ENCODE measurements around the gene UTS2. TPM values are rescaled to one million over a fixed set of nuclear protein-coding genes. Genes with fewer than 3 reads are reported as not detected.
A peak's percentile ranks its signal among the peaks of the same experiment; 100 is the strongest.

Gene UTS2
- total RNA-seq, 1 donor from 2014 or later: not detected

DNA sequence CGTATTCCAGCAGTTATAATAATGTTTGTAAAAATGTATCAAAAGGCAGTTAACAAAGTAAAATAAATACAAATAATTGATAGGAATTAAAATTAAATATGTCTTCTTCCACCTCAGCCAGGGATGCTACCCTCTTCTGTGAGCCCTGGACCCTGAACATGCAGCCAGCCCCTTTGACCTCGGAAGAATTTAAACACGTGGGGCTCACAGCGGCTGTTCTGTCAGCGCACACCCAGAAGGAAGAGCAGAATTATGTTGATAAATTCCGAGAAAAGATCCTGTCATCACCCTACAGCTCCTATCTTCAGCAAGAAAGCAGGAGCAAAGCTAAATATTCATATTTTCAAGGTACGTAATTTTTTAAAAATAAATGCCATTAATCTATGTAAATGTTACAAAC lies 26.5 kb downstream of the UTS2 start:
- no peaks in the 10 kb centered on the region for H3K27me3 ChIP-seq (ENCODE audit: low read depth)
- DNase-seq: no peak
- H3K27ac ChIP-seq (replicated peaks): no peak overlapping the region
- peaks cover 98% of the 10 kb centered on the region for H3K36me3 ChIP-seq
- TF ChIP-seq, protein P1, sequence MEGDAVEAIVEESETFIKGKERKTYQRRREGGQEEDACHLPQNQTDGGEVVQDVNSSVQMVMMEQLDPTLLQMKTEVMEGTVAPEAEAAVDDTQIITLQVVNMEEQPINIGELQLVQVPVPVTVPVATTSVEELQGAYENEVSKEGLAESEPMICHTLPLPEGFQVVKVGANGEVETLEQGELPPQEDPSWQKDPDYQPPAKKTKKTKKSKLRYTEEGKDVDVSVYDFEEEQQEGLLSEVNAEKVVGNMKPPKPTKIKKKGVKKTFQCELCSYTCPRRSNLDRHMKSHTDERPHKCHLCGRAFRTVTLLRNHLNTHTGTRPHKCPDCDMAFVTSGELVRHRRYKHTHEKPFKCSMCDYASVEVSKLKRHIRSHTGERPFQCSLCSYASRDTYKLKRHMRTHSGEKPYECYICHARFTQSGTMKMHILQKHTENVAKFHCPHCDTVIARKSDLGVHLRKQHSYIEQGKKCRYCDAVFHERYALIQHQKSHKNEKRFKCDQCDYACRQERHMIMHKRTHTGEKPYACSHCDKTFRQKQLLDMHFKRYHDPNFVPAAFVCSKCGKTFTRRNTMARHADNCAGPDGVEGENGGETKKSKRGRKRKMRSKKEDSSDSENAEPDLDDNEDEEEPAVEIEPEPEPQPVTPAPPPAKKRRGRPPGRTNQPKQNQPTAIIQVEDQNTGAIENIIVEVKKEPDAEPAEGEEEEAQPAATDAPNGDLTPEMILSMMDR (IDR thresholded peaks at IDR 0.05; ENCODE audit: borderline replicate concordance): no peak
- intact Hi-C loops (cut with micrococcal nuclease): no loop called here
- no peaks in the 10 kb centered on the region for H3K9me3 ChIP-seq (replicated peaks)
- H3K4me1 ChIP-seq: peaks cover 3% of the 10 kb centered on the region
- peak overlapping the region; percentile 51 for H3K4me3 ChIP-seq

DNA sequence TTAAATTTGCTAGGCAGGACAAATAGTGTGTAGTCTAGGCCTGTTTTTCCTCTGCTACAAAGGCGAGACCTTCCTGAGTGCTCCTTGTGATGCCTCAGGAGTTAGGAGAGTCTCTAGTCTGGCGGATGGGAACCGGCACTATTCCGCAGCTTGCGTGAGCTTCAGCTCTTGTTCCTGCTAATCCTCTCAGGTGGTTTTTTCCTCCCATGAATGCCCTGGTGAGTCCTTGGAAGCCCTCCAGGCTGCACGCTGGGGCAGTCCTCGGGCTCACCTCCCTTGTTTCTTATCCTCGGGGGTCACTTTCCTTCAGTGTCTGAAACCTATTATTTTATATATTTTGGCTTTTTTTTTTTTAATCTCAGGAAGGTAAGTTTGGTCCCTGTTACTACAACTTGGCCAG lies 28.2 kb downstream of the UTS2 start:
- intact Hi-C loops (cut with micrococcal nuclease): no loop called here
- Histone ChIP-seq H3K27ac (replicated peaks) (no peak overlapping the region), H3K4me1 (no peaks in the 10 kb centered on the region), H3K36me3 (peaks cover 100% of the 10 kb centered on the region), H3K27me3 (ENCODE audit: low read depth) (no peaks in the 10 kb centered on the region), H3K4me3 (no peak overlapping the region), H3K9me3 (replicated peaks) (no peaks in the 10 kb centered on the region)
- DNase-seq: no peak
- TF ChIP-seq, protein P1 (IDR thresholded peaks at IDR 0.05; ENCODE audit: borderline replicate concordance): no peak

DNA sequence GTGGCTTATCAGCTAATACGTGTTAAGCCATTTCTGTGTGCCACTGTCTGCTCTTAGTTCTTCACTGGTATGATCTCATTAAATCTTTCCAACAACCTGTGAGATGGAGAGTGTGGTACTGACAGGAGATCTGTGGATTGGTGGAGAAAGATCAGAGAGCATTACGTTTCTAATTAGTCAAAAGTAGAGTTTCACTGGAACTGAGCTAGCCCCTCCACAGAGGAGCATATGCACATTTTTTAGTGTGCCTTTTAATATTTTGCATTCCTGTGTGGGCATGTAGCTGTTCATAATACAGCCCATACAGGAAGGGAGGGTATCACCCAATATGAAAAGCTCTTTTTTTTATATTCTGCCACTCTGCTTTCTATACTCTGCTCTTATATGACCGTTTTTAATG lies 31.6 kb downstream of the UTS2 start:
- TF ChIP-seq, protein P1 (IDR thresholded peaks at IDR 0.05; ENCODE audit: borderline replicate concordance): no peak
- Histone ChIP-seq H3K27ac (replicated peaks) (no peak overlapping the region), H3K4me3 (no peak overlapping the region), H3K36me3 (peaks cover 95% of the 10 kb centered on the region), H3K9me3 (replicated peaks) (no peaks in the 10 kb centered on the region), H3K27me3 (ENCODE audit: low read depth) (no peaks in the 10 kb centered on the region), H3K4me1 (no peaks in the 10 kb centered on the region)
- intact Hi-C loops (cut with micrococcal nuclease): no loop called here
- no peak for DNase-seq

DNA sequence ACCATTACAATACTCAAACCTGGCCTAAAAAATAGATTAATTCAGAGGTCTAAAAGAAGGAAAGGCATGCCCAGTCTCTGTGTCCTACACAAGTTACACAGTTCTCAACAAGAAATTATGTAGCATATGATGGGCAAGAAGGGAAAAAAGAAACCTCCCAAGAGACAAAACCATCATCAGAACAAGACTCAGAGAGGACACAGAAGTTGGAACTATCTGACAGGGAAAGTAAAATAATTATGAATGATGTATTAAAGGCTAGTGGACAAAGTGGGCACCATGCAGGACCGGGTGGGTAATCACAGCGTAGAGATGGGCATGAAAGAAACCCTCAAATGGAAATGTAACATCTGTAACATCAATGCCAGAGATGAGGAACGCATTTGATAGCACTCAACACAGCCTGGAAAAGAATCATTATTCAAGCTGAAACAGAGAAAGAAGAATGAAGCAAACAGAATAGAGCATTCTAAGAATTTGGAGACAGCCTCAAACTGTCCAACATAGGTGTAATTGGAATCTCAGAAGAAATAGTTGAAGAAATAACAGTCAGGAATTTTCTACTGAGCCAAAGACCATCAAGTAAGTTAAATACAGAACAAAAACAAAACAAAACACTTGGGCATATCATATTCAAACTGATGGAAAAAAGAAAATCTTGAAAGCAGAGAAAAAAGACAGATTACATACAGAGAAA lies 39.0 kb downstream of the UTS2 start:
- intact Hi-C loops (cut with micrococcal nuclease): no loop called here
- Histone ChIP-seq H3K4me1 (no peaks in the 10 kb centered on the region), H3K4me3 (no peak overlapping the region), H3K9me3 (replicated peaks) (peaks cover 13% of the 10 kb centered on the region), H3K27ac (replicated peaks) (no peak overlapping the region), H3K36me3 (peaks cover 75% of the 10 kb centered on the region), H3K27me3 (ENCODE audit: low read depth) (no peaks in the 10 kb centered on the region)
- TF ChIP-seq, protein P1 (IDR thresholded peaks at IDR 0.05; ENCODE audit: borderline replicate concordance): no peak
- no peak for DNase-seq

DNA sequence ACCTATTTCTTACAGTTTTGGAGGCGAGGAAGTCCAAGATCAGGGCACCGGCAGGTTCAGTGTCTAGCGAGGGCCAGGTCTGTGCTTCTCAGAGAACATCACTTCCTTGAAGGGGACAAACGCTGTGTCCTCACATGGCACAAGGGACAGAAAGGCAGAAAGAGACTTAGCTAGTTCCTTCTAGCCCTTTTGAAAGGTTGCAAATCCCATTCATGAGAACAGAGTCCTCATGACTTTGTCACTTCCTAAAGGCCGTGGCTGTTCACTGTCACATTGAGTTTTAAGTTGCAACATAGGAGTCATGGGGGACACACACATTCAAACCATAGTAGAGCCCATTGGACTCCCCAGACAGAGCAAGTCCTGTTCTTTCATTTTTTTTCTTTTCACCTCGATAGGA lies 41.4 kb downstream of the UTS2 start:
- H3K36me3 ChIP-seq: peaks cover 78% of the 10 kb centered on the region
- TF ChIP-seq, protein P1 (IDR thresholded peaks at IDR 0.05; ENCODE audit: borderline replicate concordance): no peak
- intact Hi-C loops (cut with micrococcal nuclease): no loop called here

More for the DNA sequence above, 41.4 kb downstream of the UTS2 start:
- DNase-seq: no peak
- Histone ChIP-seq H3K4me1 (no peaks in the 10 kb centered on the region), H3K9me3 (replicated peaks) (peaks cover 13% of the 10 kb centered on the region), H3K4me3 (no peak overlapping the region), H3K27me3 (ENCODE audit: low read depth) (no peaks in the 10 kb centered on the region), H3K27ac (replicated peaks) (no peak overlapping the region)
